Stimulated activated CD4-positive, alpha-beta T cell treated with anti-CD3 and anti-CD28 coated beads, Interleukin-2, amount 100 ng/mL, for 4 hours (primary cell): ENCODE results near the gene HEPACAM.
"Not testable (repeated sequence)": the region's sequence is repeated elsewhere in the genome, so short reads cannot be mapped to it uniquely, and the experiment has no call there.

ENCODE experiments used
- DNase-seq: peaks from one replicate; pipeline ENCODE4 v3.0.0-alpha.2; 2020; ENCODE audit warnings: low read depth

Gene HEPACAM, protein sequence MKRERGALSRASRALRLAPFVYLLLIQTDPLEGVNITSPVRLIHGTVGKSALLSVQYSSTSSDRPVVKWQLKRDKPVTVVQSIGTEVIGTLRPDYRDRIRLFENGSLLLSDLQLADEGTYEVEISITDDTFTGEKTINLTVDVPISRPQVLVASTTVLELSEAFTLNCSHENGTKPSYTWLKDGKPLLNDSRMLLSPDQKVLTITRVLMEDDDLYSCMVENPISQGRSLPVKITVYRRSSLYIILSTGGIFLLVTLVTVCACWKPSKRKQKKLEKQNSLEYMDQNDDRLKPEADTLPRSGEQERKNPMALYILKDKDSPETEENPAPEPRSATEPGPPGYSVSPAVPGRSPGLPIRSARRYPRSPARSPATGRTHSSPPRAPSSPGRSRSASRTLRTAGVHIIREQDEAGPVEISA

GRCh38 chr11:124935548-124936514 lies at the start of gene HEPACAM:
Gene HEPACAM, minus strand, starts transcription at chr11:124936047. Its CDS starts 41 bp downstream, at chr11:124936006.
- no peak for DNase-seq

DNA sequence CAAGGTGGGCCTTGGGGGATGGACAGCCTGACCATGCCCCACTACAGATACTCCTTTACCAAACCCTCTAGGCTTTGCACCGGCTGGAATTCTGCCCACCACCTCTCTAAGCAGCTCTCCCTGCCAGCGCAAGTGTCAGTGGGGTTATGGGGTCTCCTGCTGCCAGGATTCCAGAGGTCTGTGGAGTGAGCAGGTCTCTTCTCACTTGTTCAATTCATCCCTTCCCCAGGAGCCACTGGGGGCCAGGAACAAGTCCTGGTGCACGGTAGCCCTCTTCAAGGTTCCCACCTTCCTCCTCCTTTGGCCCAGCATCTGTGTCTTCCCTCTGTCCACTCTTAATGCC lies 48.6 kb upstream of the HEPACAM start:
- no peak for DNase-seq

DNA sequence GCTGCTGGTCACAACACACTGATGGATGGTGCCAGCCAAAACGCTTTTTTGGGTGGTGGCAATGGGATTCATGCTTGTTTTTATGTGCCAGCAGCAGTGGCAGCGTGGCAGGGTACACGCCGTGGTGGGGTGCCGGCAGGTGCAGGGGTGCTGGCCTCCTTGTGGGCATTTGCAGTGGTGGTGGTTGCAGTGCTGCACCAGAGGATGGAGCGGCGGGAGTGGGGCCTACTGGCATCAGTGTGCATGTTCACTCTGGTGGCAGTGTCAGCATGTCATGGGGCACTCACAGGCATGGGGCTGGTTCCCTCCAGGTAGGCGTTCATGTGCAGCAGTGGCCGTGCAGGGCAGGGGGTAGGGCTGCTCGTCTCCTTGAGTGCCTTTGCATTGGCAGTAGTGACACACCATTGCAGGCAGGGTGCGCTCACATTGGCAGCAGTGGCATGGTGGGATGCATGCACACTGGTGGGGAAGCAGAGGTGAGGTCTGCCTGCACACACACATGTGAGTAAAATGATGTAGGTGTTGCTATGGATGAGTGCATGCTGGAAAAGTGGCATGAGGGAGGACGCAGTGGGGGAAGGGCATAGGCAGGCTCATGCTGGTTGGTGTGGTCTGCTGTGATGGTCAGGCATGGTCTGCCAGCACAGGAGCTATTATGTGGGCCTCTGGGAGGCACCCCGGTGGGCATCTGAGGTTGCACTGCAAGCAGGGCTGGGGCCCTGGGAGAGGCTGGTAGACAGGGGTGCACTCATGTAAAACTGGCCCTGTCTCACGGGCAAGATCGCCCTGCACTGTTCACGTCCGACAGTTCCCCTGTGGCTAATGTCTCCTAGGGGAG lies 48.0 kb upstream of the HEPACAM start:
- no peak for DNase-seq

DNA sequence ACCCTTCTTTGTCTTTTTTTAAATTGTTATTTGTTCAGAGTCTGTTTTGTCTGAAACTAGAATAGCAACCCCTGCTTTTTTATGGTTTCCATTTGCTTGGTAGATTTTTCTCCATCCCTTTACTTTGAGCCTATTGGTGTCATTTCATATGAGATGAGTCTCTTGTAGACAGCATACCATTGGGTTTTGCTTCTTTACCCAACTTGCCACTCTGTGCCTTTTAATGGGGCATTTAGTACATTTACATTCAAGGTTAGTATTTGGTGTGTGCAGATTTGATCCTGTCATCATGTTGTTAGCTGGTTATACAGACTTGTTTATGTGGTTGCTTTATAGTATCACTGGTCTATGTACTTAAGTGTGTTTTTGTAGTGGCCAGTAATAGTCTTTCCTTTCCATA lies 46.2 kb upstream of the HEPACAM start:
- no peak for DNase-seq

DNA sequence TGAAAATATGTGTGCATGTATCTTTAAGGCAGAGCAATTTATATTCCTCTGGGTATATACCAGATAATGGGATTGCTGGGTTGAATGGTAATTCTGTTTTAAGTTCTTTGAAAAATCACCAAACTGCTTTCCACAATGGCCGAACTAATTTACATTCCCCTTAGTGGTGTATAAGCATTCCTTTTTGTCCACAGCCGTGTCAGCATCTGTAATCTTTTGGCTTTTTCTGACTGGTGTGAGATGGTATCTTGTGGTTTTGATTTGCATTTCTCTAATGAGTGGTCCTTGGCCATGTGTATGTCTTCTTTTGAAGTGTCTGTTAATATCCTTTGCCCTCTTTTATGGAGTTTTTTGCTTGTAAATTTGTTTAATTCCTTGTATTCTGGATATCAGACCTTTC lies 42.5 kb upstream of the HEPACAM start:
- DNase-seq = no peak

GRCh38 chr11:124977006-124977405 lies 41.2 kb upstream of the HEPACAM start:
- DNase-seq = no peak

- no peak for DNase-seq
These were observed 40.7 kb upstream of the HEPACAM start for GRCh38 chr11:124976531-124976930.

DNA sequence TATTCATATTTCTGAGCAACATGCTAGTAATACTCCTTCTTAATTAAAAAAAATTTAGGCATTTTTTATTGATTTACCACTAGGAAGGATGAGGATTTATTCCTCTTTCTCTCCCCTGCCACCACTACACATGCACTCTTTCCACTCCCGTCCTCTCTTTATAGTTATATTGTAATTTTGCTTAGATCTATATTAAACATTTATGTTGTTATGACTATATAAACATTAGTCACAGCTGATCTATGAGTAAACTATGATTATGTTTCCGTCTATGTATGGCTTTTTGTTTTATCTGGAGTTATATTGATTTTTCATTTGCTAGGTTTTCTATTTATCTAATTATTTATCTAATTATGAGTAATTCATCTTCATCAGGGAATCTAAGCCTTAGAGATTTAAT lies 36.0 kb upstream of the HEPACAM start:
- DNase-seq = no peak

DNA sequence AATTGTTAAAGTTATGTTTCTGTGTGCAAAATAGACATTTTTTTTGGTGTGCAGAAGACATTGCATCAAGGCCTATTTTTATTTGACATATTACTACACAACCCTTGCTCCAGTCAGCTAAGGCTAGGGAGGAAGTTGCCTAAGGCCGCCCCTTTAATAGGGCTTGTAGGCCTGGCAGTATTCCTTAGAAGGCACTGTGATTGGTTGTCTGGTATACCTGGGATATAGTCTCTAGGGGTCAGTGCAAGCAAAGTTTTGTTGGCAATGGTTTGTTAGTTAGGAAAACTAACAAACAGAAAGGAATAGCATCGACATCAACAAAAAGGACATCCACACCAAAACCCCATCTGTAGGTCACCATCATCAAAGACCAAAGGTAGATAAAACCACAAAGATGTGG lies 35.1 kb upstream of the HEPACAM start:
- DNase-seq = no peak

DNA sequence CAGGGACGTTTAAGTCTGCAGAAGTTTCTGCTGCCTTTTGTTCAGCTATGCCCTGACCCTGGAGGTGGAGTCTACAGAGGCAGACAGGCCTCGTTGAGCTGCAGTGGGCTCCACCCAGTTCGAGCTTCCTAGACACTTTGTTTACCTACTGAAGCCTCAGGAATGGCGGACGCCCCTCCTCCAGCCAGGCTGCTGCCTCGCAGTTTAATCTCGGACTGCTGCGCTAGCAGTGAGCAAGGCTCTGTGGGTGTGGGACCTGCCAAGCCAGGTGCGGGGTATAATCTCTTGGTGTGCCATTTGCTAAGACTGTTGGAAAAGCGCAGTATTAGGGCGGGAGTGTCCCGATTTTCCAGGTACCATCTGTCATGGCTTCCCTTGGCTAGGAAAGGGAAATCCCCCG lies 32.4 kb upstream of the HEPACAM start:
- DNase-seq = not testable (repeated sequence)

DNA sequence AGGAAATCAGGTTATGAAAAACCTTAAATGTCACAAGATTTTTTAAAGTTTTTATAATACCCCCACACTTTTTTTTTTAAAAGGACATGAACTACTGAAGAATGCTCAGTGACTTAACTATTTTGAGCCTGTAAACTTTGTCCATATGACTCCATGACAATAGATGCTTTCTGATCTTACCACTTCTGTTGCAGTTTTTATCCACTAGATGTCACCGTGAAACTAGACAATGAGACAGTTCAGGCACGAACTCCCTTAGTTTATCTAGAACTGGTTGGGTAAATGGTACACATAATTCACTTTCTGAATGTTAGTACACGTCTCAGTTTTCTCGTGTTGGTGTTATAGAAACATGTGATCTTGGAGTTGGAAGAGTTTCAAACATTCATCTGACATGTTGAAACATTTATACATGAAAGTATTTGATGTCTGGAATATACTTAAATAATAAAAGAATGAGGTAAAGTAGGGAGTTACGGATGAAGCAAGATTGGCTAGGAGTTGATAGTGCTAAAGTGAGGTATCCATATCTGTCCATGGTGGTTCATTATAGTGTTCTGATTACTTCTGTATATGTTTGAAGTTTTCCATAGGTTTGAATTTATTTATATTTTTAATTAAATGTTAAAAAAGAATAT lies 26.2 kb upstream of the HEPACAM start:
- peak; percentile 11 for DNase-seq

DNA sequence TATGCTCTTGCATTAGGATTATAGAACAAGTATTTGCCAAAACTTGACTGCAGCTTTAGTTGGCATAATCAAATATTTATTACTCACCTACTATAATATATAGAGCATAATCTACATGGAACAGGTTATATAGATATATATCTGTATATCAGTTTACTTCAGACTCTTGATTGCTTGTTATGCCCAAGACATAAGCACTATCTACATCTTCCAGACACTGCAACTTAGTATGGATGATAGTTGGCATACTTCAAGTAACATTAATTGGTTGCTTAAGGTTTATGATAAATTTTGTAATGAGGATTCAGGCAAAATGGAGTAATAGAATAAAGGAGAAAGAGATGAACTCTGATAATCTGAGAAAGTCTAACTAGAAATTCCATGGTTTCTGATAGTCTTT lies 19.2 kb upstream of the HEPACAM start:
- no peak for DNase-seq

DNA sequence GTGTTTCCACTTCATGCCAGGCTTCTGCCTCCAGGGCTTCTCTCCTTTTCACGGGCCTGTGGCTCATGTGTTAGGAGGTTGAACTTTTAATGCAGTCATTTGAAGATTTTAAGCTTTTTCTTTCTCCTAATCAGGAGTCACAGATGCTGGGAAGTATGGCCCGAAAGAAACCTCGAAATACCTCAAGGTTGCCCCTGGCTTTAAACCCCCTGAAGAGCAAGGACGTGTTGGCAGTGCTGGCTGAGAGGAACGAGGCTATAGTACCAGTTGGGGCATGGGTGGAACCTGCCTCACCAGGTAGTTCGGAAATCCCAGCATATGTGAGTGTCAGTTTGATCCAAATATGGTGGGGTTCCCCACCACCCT lies 18.7 kb upstream of the HEPACAM start:
- DNase-seq = no peak

GRCh38 chr11:124953753-124954589 lies 18.1 kb upstream of the HEPACAM start, which contains the start of gene CCDC15:
Gene CCDC15, plus strand, starts transcription at chr11:124954202. Its CDS starts 531 bp downstream, at chr11:124954733.
- DNase-seq = peak; percentile 95

GRCh38 chr11:124951341-124951740 lies 15.5 kb upstream of the HEPACAM start:
- DNase-seq = no peak

DNA sequence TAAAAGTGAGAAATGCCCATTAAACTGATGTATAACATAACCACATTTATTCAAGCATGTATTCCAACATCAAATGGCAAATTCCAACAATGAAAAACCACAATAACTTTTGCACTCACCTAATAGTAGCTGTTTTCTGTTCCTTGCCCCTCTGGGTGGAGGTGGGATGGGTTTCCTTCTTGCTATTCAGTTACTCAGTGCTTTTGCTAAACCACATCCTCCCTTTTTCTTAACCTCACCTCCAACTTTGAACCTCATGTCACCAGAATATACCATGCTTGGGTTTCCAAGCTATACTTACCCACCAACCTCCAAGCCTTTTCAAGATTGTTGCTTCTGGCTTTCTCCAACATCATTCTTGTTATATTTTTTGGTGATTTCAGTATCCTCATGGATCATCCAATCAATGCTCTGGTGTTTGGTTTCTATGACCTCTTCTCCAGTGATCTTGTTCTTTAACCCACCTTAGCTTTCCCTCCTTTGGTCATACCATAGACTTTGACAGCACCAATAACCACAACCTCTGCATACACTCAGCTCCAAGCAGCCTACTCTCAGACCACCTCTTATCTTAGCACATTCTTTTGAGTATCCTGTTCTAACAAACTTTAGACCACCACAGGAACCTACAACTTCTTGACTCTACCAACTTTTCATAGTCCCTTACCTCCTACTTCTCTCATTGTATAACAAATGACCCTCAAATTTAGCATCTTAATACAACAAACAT lies 14.9 kb upstream of the HEPACAM start:
- no peak for DNase-seq

- DNase-seq = no peak
These were observed 10.9 kb upstream of the HEPACAM start for GRCh38 chr11:124946735-124947141.

DNA sequence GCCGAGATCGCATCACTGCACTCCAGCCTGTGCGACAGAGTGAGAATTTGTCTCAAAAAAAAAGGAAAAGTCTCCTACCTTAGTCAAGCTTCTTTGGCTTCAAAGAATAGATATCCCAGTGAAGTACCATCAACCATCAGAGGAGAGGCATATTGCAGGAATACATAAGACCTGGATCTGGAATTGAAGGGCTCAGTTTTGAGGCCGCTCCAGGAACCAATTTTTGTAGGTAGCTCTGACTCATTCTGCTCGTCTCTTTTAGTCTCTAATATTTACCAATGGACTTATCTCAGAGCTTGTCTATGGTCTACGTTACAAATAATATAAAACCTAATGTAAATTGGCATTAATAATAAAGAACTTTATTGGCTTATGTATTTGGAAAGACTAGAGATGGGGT lies 10.0 kb upstream of the HEPACAM start:
- DNase-seq = no peak

DNA sequence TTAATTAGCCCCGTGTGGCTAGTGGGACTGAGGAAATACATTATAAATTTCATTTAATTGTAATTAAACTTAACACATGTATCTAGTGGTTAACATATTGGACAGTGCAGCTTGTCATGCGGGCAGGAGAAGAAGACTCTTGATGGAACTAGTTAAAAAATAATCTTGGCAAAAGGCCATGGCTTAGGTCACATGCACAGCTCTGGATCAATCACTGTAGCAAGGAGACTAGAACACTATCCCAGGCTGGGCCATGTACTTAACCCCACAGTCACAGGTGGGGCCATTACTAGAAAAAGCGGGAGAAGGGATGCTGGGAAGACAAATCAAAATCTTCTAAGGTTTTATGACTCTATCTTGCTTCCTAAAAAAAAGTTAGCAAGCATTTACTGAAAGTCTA lies 8.7 kb upstream of the HEPACAM start:
- DNase-seq = no peak

DNA sequence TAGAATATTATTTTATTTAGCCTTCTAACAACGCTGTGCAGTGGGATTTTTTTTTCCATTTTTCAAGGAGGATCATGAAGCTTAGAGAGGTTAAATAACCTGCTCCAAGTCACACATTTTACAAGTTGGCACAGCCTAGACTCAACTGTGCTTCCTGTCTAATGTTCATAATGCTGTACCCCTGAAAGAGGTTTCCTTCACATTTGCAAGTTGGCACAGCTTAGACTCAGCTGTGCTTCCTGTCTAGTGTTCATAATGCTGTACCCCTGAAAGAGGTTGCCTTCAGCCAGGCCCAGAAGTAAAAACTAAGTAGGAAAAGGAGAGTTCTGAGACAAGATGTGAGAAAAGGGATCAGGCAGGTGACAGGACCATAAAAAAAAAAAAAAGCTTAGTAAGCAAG lies 7.9 kb upstream of the HEPACAM start:
- no peak for DNase-seq
